NCI-H446 treated with DMSO at 0.1 percent for 48 hours (cell line): Measurements from ENCODE around the gene DMD.

ENCODE experiments used
- DNase-seq: peaks from one replicate; lab custom pipeline; 2025; lab: John Stamatoyannopoulos, UW

The DMD gene

DNA sequence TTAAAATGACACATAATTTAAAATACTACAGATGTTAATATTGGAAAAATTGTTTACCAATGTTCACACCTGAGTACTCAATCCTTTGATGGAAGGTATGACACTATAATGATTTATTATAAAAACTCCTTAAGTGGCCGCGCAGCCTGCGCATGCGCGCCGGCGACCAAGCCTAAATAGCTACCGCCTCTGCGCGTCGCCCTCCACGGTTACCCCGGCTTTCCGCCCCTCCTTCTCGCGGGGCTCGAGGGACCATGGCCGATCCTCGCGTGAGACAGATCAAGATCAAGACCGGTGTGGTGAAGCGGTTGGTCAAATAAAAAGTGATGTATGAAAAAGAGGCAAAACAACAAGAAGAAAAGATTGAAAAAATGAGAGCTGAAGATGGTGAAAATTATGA, 170.2 kb downstream of the DMD start:
- DNase-seq, result no peak

DNA sequence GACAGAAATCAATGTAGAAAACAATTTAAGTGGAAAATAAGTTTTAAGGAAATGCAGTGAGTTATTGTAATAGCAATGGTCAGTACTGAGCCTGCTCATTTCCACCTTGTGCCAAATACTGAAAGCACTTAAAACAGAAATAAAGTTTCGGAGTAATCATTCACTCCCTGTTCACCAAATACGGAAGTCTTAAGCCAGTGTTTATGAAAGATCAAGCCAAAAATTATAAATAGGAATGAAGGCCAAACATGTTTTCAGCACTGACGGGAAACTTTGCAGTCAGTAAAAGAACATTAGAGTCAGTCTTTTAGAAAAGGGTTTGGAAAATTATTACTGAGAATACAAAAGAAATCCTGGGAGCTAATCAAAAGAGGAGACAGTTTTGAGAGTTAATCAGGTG, 178.6 kb downstream of the DMD start:
- no peak for DNase-seq

DNA sequence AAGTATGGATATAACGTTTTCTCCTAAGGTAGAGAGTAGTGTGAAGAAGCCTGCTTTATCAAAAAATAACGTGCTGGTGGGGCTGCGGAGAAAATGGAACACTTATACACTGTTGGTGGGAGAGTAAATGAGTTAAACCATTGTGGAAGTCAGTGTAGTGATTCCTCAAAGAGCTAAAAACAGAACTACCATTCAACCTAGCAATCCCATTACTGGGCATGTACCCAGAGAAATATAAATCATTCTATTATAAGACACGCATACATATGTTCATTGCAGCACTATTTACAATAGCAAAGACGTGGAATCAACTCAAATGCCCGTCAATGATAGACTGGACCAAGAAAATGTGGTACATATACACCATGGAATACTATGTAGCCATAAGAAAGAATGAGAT, 196.4 kb downstream of the DMD start:
- no peak for DNase-seq

DNA sequence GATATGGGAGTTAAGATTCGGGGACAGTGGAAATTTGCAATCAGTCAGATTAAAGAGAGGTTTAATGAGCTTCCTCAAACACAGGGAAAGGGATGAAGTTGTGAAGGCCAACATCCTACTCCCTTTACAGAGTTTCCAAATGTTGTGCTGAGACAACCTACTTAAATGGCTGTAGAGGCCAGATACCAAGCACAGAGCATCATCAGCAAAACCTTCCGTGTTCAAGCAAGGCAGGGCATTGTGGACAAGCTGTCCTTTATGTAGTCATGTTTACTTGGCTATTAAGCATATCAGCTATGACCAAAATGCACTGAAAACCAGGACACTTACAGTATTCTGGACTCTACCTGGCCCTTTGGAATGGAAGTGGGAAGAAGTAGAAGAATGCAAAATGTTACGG, 197.3 kb downstream of the DMD start:
- no peak for DNase-seq

DNA sequence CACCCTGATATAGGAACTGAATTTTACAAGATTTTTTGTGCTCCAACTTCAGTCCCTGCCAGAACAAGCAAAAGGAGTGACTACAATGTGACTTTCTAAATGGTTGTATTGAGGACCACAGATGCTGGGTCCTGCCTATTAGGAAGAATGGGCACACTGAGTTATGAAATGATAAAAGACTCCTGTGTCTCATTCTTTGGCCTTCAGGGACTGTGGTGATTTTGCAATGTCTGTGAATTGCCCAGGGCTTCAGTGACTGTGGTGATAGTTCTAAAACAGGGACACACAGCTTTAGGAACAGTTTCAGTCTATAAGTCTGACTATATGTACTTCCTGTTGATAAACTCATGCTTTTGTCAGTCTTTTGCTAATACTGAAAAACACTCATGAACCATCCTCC, 210.2 kb downstream of the DMD start:
- DNase-seq, result no peak

DNA sequence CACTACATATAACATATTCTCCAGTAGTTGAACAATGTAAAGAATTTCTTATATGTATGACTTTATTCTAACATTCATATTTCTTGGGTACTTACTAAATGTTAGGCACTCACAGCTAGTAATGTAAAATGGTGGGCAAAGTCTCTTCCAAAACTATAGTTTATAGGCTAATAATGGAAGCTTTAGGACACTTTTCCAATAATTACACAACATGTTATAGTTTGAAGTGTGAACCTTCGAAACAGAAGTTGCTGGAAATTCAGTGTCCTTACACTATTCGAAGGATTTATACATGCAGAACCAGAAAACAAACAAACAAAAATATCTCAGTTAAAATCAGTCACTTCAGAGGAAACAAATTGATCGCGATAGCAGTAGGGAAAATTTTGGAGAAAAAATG, 212.6 kb downstream of the DMD start:
- no peak for DNase-seq

DNA sequence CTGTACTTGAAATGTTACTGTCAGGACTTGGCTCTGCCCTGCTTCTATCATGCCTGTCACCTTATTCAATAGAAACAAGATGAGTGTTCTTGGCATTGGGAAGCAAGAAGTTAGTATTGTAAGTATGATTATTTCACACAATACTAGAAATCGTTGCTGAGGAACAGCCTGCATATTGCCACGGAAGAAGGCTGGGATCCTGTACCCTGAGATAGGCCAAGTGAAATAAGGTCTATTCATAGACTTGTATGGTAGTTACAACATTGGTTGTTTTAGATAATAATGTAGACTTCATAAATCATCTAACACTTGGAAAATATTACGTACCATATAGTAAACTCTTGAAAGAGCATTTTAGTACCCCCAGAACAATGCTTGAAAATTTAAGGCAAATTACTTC, 215.9 kb downstream of the DMD start:
- no peak for DNase-seq

DNA sequence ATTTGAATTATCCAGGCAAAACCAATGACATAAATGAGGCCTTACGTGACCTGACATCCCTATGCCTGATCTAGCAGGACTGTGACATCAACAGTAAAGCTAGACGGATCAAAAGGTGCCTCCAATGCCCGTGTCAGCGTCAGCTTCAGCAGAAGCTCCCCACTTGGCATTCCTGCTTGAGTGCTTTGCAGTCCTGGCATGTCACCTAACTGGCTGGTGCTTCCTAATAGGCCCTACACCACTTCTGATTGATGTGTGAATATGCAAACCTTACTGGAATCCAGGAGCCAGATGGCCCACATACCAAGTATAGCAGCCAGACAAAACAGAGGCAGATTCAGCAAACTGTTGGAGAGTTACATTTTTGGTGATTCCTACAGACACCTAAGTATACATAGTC, 224.2 kb downstream of the DMD start:
- DNase-seq, result no peak

DNA sequence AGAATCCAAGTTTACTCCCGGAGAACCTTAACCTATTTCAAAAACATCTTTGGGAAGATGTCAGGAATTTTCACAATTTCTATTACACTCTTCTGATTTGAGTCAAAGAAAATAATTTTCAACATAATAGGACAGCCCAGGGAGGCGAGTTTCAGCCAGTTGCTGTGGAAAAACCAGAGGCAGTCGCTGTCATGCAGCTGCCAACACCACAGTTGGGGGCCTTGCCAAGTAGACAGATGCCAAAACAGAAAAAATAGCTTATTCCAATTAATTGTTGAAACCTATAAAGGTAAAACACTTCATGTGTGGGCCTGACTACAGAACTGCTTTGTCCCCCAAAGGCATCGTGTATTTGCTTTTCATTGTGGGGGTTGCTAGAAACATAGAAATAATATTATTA, 225.8 kb downstream of the DMD start:
- no peak for DNase-seq

DNA sequence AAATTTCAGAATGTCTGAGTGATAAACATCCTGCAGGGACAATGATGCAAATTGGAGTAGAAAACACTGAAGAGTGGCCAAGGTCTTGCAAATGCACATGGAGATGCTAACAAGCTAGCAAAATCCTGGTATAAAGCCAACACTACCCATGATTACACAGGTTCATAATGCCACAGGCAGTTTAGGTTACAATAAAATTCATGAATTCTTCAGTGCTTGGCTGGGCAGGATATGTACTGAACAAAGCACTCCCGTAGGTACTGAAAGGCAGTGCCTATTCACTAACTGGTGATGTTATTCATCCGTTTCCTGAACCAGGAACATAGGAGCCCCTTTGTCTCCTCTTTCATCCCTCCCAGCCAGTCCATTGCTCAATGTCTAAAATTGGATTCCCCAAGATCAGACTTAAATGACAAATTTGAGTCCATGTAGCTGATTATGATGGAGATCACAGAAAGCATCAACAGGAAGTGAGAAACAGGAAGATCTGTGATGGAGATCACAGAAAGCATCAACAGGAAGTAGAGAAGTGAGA, 244.5 kb downstream of the DMD start:
- no peak for DNase-seq

DNA sequence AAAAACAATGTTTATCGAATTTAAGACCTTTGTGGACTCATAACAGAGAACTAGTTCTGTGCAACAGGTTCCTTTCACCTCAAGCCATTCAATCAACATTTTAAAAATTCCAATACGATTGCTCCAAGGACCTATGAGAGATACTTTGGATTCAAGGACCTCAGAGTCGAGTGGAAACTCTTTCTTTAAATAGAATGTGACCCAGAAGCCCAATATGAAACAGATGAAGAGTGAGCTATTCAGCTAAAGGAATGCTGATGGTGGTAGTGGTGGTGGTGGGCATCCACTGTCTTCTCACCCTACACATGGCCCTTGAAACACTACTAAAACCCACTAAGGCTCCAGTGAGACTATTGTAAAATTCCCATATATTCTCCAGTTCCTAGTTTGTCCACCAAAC, 257.2 kb downstream of the DMD start:
- DNase-seq, result no peak

DNA sequence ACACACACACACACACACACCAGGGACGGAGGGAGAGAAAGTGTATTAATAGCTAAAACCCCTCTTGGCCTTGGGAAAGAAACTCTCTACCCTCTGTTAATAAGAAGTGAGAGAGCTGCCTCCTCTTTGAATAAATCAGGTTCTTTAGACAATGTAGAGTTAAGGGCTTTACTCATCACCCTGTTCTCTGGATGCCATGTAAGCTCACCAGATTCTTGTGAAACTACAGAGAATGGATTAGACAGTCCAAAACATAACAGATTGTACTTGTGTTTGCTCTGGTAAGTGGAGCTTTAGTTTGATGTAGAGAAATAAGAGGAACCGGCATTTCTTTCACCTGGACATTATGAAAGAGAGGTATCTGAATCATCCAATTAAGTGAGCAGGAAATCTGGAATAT, 263.2 kb downstream of the DMD start:
- no peak for DNase-seq

DNA sequence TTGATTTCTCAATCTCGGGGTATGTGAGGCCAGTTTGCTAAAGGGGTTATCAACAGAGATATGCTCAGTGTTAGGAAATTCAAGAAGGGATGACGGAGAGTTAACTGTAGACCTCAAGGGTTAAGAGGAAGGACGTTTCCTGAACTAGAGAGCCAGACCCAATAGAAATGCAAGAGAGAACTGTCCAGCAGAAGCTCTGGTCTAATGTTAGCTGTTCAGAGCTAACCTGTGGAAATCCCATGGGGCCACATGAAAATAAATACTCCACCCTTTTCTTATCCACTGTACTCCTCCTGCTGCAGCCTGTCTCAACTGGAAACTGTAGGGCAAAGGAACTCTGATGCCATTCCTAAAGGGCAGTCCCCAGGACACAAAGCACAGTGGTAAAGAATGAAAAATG, 274.3 kb downstream of the DMD start:
- DNase-seq, result no peak

DNA sequence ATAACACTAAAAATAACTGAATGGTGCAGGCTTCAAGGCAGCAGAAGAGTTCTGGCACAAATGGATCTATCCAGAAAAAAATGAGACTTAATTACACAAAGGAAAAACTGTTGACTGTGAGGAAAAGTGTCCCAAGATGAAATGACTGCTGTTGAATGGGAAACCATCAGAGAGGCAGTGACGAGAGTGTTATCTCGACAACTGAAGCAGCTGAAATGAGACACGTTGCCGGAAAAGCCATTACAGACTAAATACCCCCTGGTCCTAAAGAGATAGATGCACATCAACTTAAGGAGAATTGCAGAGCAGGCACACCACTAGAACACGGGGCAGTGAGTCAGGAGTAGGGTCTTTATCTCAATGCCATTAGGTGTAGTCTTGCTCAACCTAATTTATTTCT, 277.8 kb downstream of the DMD start:
- no peak for DNase-seq

DNA sequence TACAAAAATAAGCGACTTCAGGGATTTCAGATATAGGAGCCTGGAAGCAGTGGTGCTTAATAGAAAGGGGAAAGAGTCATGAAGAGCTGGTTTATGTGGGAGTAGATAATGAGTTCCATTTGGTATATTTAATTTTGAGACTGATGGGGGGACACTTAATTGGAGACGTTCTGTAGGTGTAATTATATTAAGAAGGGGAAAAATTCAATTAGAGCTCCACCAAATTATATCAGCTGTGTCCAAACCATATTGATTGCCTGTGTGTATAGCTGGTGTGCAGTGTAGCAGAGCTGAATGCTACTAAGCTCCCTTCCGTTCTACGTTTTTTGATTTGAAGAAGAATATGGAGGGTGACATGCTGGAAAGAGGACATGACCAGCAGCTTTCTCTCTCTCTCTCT, 282.3 kb downstream of the DMD start:
- no peak for DNase-seq

DNA sequence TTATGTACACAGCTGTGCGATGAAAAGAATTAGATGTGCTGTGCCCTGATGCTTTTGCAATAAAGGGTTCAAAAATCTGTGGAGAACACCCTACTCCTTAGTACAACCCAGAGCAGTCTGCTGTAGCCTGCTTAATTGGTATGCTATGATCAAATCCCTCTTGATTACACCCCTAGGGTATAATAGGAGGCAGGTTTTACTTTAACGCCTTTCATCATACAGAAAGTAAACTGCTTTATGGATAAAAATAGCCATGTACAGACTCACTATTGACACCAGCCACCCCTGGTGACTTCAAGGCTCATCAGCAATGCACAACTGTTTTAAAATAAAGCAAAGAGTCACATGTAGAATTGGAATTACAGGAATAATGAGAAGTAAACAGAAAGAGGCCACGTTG, 315.3 kb downstream of the DMD start:
- no peak for DNase-seq

DNA sequence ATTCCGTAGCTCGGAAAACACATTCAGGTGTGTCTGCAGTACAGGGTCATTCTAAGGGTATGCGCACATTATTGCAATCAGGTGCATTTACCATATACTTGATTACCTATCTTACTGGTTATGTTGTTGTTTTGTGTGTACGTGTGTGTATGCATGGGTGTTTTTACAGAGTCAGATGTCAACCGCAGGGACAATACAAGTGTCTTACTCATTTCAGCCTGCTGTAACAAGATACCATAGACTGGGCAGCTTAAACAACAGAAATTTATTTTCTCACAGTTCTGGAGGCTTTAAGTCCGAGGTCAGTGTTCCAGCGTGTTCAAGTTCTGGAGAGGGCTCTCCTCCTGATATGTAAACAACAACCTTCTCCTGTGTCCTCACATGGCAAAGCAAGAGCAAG, 316.7 kb downstream of the DMD start:
- DNase-seq, result no peak

DNA sequence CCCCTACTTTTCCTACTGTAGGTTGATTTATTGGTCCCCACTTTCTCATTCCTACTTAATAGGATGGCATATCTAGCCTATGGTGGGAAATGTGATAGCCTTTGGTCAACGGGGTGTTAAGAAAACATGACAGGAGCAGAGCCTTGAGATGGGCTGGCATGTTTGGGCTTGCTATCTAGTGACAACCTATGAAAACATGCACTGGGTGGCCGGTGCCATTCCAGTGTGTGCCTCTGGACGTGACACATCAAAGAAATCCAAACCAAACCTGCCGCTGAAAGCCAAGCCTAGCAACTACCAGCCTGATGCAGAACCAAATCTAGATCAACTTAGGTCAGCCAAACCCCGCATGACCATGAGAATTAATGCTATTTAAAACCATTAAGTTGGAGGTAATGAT, 317.6 kb downstream of the DMD start:
- no peak for DNase-seq

DNA sequence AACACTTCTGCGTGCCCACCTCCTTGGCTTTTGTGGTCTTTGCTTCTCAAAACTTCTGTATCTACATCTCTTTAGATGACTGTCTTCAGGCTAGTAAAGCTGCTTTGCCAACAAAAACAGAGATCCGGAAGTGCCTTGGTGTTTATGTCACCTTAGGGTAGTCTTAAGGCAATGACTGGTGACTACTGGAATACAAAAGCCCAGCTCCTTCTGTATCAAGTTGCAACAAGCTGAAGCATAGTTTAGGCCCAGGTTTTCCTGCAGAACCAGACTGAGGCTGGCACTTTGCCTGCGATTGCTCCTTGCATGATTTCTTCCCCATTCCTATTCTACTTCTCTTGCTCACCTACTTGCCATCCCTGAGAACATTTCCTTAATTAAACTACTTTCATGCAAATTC, 333.8 kb downstream of the DMD start:
- DNase-seq, result no peak

DNA sequence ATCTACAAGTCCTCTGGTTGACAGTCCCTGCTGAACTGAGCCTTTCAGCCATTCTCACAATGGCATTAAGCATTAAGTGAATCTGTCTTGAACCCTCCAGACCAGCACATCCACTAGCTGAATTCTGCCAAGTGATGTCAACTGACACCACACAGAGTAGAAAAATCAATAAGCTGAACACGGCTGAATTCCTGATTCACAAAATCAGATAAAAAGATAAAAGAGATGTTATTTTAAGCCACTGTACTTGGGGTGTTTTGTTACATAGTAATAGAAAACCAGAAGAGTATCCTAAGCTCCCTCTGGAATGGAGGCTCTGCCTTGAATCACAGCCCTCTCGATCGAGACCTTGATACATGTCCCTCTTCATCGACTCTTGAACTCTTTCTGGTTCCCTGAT, 336.5 kb downstream of the DMD start:
- DNase-seq, result no peak

DNA sequence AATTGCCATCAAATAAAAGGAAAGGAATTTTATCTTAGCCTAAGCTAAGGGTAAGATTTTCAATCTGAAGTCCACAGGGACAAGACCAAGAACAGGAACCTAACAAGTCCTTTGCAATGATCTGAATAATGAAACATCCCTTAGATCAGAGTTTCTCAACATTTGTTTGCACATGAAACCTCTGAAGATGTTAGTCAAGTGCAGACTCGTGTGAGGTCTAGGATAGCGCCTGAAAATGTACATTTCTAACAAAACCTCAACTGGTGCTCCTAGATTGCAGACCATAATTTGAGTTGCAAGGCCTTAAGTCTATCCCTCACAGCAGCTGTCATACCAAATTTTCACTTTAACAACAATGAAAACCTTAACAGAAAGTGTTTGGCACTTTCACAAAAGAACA, 337.6 kb downstream of the DMD start:
- DNase-seq, result no peak

DNA sequence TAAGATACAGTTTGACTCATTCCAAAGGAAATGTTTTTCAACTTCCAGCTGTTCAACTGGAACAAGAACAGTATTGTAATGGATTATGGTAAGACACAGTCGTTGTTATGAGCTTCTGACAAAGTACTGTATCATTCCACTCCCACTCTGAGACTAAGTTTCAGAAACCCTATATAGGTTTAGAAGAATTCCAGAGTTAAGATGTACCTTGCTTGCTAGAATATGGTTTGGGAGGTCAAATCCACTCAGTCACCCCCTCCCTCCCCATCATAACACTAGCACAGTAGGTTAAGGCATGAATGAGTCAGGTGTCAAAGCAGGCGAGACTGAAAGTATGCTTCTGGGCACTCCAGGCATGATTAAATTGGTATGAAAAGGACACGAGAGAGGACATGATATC, 339.7 kb downstream of the DMD start:
- DNase-seq, result no peak

DNA sequence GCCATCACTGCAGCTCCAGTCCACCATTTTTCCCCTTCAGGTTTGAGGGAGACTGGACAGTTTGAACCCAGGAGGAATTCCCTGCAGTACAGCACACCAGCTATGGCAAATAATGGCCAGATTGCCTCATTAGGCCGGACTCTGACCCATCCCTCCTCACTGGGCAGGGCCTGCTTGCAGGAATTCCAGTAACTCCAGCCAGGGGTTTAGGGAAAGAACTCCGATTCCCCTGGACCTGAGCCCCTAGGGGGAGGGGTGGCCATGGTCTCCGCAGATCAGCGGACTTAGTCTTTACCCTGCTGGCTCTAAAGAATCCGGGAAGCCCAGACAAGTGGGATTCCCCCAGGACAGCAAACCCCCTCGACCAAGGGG, 342.8 kb downstream of the DMD start:
- DNase-seq, result no peak

DNA sequence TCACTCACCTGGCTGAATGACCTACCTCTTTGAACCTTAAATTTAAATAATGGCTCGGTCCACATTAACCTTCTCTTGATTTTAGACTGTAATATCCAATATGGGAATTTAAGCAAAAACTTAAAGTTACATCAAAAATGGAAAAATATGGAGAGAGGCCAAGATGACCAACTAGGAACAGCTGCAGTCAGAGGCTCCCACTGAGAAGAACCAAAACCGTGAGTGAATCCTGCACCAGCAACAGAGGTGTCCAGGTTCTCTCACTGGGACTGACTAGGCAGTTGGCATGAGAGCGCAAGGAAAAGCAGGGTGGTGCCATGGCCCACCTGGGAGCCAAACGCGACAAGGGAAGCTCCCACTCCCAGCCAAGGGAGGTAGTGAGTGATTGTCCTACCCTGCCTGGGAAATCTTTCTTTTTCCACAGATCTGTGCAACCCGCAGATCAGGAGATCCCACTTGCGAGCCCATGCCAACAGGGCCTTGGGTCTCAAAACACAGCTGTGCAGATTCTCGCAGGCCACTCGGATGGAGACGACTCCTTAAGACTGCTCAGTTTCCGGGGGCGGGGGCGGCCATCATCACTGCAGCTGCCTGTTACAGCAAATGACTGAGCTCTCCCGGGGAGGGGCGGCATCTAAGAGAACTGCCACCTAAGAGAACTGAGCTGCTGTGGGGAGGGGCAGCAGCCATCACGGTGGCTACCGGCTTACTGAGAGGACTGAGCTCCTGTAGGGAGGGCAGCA, 343.4 kb downstream of the DMD start:
- no peak for DNase-seq

DNA sequence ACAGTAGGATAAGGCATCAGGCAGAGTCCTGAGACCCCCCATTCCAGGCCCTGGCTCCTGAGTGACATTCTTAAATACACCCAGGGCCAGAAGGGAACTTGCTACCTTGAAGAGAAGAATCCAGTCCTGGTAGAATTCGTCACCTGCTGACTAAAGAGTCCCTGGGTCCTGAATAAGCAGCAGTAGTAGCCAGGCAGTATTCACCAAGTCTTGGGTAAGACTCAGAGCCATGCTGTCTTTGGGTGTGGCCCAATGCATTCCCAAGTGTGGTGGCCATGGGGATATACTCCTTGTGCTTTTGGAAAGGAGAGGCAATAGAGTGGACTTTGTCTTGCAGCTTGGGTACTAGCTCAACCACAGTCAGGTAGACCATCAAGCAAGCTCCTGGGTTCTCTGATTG, 359.1 kb downstream of the DMD start:
- no peak for DNase-seq
